NCI-H2196 (cell line): ENCODE measurements around the gene PTPRE.
A peak's percentile ranks its signal among the peaks of the same experiment; 100 is the strongest.
"Not testable (repeated sequence)": the region's sequence is repeated elsewhere in the genome, so short reads cannot be mapped to it uniquely, and the experiment has no call there.

ENCODE experiments used
- DNase-seq: peaks from one replicate; lab custom pipeline; 2025; ENCODE audit not compliant: unreplicated experiment; lab: John Stamatoyannopoulos, UW

The PTPRE gene

GRCh38 chr10:128087884-128088709 lies 181.2 kb downstream of the PTPRE start:
- DNase-seq, result peak; percentile 5

GRCh38 chr10:128091636-128092210 lies 184.8 kb downstream of the PTPRE start:
- no peak for DNase-seq

GRCh38 chr10:128092454-128092853 lies 185.6 kb downstream of the PTPRE start:
- DNase-seq, result no peak

DNA sequence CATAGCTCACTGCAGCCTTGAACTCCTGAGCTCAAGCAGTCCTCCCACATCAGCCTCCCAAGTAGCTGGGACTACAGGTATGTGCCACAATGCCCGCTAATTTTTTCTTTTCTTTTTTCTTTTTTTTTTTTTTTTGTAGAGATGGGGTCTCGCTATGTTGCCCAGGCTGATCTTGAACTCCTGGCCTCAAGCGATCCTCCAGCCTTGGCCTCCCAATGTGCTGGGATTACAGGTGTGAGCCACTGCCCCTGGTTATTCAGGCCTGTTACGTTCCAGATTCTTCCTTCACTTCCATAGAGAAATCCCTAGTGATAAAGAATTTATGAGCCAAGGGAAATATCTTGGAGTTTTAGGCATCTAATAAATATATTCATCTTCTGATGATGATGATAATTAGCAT lies 187.7 kb downstream of the PTPRE start:
- not testable (repeated sequence) for DNase-seq

GRCh38 chr10:128095027-128095752 lies 188.3 kb downstream of the PTPRE start:
- DNase-seq, result no peak

- no peak for DNase-seq
These were observed 189.0 kb downstream of the PTPRE start for GRCh38 chr10:128095753-128096469.

DNA sequence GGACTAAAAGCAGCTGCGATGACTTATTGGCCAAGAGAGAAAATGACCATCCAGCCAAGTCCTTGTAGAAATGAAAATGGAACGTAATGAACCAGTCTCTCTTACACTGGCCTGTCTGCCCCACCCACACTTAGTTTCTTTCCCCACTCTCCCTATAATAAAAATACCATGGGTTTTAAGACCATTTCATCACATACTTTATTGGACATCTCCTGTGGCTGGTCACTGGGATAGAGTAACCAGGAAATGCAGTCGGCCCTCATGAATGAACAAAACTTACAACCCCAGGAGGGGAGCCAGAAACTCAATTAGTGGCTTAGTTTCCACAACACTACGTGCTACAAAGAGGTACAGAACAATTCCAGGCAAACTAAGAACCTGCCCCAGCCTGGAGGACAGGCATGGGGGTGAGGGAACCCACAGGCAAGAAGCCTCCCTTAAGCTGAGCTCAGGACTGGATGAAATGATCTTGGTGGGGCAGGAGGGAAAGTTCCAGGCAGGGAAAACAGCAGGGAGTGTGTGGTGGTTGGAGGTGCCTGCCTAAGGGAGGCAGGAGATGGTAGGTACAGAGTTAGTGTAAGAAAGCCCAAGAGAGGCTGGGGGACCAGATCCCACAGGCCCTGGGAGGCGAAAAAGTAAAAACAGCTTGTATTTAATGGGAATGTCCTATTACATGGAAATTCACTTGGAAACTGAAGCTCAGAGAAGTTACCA lies 189.7 kb downstream of the PTPRE start:
- DNase-seq, result no peak

- DNase-seq, result no peak
These were observed 190.9 kb downstream of the PTPRE start for GRCh38 chr10:128097783-128098182.

- DNase-seq, result no peak
These were observed 191.7 kb downstream of the PTPRE start for GRCh38 chr10:128098631-128099030.

GRCh38 chr10:128099901-128100300 lies 193.0 kb downstream of the PTPRE start:
- DNase-seq, result no peak

- no peak for DNase-seq
These were observed 195.0 kb downstream of the PTPRE start for GRCh38 chr10:128101901-128102300.

- no peak for DNase-seq
These were observed 195.8 kb downstream of the PTPRE start for GRCh38 chr10:128102480-128103228.

DNA sequence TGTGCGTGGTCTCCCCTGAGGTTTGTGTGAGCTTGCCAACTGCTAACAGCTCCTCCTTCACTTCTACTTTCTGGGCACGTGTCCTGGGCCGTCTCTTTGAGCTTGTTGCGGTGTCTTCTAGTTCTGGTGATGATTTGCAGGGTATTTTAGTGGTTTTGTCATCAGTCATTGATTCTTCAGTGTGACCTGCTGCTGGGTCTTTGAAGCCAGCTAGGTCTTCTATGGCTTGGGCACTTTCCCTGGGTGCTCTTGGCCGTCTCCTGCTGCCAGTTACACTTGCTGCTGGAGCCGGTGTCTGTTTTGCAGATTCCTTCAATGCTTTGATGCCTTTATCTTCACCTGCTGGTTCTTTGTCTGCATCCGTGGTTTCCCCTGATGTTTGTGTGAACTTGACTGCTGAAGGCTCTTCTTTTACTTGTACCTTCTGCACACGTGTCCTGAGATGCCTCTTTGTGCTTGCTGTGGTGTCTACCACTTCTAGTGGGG lies 196.4 kb downstream of the PTPRE start:
- no peak for DNase-seq

- DNase-seq, result no peak
These were observed 198.5 kb downstream of the PTPRE start for GRCh38 chr10:128105383-128105782.

DNA sequence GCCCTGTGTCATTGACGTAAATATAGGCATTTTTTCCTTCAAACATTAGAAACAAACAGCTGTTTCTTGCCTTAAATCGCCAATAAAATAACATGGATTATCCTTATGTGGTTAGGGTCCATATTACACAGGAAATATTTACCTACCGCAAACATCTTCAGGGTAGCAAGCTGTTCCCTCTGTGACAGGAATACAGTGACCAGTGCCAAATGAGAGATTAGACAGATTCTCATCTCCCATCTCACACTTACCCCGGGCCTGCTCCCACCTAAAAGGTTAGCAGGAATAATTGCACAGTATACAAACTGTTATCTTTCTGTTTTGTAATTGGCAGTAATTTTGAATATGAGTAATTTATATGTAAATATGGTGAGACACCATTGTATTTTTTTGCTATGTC lies 202.8 kb downstream of the PTPRE start:
- no peak for DNase-seq

DNA sequence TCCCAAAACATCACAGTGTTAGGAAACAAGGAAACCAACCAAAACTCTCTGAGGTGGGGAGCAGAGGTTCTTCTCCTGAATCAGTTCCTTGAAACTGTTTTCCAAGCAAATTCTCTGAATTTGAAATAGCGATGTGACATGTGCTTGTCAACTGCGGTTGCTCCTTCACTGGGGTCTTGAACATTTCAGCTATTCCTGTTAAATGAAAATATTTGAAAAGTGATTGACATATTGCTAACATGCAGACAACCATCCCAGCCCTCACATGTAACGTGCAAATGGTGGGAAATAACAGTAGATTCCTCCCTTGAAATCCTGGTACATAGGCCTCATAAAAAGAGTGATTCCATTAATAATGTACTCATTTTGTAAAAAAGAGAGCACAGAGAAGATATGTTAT lies 203.4 kb downstream of the PTPRE start:
- no peak for DNase-seq

- no peak for DNase-seq
These were observed 204.8 kb downstream of the PTPRE start for GRCh38 chr10:128111696-128112095.

- DNase-seq, result no peak
These were observed 206.1 kb downstream of the PTPRE start for GRCh38 chr10:128113026-128113425.

GRCh38 chr10:128114901-128115300 lies 208.0 kb downstream of the PTPRE start:
- no peak for DNase-seq

- DNase-seq, result no peak
These were observed 208.5 kb downstream of the PTPRE start for GRCh38 chr10:128115356-128115755.
